GM18873 (cell line): ENCODE measurements around the gene PSD4.
"Not testable (repeated sequence)": the region's sequence is repeated elsewhere in the genome, so short reads cannot be mapped to it uniquely, and the experiment has no call there.

ENCODE experiments used
- ATAC-seq: cut with Tn5 transposase; IDR thresholded peaks from one replicate; pipeline ENCODE4 v1.9.1; 2021; ENCODE audit warnings: mild to moderate bottlenecking, moderate library complexity, moderate number of reproducible peaks; ENCODE audit not compliant: unreplicated experiment, low FRiP score

The PSD4 gene

GRCh38 chr2:113234721-113235346 is 61.1 kb downstream of the PSD4 start:
- ATAC-seq: no peak

- ATAC-seq: not testable (repeated sequence)
Observed at GRCh38 chr2:113235347-113236226, 61.8 kb downstream of the PSD4 start.

- no peak for ATAC-seq
Observed at GRCh38 chr2:113236367-113237159, 62.8 kb downstream of the PSD4 start.

DNA sequence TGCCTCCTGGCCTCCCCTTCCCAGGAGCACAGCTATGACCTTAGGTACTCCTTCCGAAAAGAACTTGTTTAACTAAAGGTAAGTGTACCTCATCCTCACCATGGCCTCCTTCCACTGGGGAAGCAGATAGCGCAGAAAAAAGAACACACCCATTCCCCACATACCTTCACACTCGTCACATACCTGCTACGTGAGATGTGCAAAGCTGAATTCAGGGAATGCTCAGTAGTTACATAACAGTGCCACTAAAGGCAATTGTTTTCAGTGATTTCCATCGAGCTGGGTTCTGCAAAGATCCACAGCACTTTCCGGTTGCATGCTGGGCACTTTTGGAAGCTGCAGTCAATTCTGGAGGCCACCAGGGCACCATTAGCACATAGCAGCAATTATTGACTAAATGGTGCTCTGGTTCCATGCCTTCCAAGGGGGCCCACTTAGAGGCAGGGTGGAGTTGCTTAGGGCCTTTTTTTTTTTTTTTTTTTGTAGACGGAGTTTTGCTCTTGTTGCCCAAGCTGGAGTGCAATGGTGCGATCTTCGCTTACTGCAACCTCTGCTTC is 63.9 kb downstream of the PSD4 start:
- no peak for ATAC-seq

DNA sequence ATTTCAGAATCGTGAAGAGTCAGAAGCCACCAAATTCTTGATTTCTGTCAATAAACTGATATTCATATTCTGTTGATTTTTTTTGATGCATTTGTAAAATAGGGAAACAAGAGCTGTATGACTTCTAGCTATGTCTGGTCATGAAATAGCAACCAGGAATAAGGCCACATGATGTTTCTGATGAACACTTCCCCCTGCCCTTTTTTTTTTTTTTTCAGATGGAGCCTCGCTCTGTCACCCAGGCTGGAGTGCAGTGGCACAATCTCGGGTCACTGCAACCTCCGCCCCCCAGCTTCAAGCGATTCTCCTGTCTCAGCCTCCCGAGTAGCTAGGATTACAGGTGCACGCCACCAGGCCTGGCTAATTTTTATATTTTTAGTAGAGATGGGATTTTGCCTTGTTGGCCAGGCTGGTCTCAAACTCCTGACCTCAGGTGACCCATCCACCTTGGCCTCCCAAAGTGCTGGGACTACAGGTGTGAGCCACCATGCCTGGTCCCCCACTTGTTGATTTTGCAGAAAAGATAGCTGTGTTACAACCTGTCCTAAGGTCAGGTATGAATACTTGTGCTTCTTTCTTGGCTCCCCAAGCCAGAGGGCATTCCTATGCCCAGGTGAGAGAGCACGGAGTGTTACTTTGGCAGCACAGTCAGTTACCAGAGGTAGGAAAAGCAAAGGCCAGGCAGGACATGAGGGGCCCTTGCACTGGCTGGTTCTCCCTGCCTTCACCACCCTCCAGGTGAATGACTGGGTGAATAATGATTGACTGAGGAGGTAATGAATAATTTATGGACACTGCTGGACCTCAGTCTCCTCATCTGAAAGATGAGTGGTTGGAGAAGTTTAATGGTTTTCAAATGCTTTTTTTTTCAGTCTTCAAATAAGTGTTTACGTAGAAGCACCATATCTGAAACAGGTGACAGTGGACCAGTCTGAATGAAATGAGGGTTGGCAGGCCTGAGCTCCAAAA is 65.4 kb downstream of the PSD4 start:
- no peak for ATAC-seq

DNA sequence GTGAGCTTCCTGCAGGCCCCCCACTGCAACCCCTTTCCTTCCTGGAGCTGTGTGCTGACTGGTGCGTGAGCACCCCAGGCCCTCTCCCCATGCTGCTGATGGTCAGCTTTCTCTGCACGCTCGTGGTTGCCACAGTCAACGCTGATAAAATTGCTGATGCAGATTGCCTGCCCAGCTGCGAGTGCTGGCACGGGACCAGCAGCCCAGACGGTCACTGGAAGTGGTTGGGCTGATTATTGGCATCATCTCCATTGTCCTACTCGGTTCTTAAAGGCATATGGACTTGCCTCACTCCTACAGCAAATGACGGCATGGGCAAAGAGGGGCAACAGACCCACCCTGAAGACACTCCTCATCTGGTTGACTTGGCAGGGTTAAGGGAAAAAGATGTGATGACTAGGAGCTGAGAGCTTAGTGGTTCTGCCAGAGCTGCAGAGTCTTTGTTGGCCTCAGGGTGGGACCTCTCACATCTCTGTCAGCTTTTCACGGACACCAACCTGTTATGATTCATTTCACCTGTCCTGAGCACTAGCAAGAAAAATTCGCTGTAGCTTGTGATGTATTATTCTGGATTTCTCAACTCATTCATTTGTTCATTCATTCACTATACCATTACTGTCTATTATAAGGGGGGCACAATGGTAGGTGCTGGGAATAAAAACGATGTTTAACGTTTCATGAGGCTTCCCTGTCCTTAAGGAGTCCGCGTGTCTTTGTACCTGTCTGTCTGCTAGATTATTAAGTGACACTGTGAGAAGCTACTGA is 66.6 kb downstream of the PSD4 start:
- ATAC-seq: no peak

DNA sequence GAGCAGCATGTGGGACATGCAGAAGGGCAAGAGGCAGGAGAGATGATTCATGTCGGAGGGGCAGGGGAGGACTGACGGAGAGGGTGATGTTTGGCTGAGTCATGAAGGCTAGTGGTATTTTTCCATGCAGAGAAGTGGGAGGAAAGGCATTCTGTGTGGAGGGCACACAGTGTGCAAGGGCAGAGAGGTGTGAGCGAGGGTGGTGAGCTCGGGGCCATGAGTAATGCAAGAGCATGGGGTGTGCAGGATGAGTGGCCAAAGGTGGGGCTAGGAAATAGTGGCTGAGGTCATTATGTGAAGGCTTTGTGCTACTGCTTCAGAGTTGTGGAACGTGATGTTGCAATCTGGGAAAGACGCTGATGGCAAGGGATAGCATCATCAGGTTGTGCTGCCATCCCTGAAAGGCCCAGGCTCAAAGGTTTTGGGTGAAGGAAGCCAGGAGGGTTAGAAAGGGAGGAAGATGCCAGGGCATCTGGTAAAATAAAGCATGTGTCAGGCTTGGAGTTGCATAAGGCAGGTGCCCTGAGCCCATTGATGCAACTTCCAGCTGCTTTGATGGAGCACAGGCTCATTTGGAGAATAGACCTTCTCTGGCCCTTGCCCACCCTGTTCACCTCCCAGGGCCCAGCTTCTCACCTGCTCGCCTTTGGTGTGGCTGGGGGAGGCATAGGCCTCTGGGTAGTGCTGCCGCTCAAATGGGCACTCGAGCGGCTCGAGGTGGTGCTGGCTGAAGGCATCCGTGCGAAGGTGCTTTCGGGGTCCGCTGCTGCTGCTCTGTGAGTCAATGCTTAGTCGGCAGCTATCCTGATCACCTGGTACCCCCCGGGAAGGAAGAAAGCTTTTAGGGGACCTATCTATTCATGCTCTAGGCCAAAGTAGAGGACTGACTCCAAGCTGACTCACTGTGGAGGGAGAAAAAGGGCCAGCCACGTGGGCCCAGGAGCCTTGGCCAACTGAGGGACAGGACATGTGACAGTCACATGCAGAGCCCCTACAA is 67.4 kb downstream of the PSD4 start:
- no peak for ATAC-seq

GRCh38 chr2:113242327-113242726 is 68.6 kb downstream of the PSD4 start:
- no peak for ATAC-seq

- ATAC-seq: no peak
Observed at GRCh38 chr2:113245276-113245711, 71.5 kb downstream of the PSD4 start.

DNA sequence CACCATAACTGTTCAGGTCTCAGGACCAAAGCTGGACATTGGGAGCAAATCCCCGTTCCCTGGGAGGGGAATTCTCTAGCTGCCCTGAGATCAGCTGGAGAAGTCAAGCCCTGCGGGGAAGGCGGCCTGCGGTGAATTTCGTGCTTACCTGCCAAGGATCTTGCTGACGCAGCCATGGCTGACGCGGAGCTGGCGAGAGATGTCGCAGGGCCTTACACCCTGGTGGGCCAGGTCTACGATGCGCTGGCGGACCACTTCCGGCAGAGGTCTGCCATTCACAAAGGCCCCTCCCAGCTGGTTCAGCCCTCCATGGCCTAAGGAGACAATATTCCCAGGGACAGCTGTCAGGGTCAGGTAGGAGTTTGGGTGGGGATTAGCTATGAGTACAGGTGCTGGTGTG is 72.8 kb downstream of the PSD4 start:
- no peak for ATAC-seq

- no peak for ATAC-seq
Observed at GRCh38 chr2:113248997-113249770, 75.4 kb downstream of the PSD4 start.

- no peak for ATAC-seq
Observed at GRCh38 chr2:113251118-113251517, 77.3 kb downstream of the PSD4 start.

GRCh38 chr2:113252047-113252590 is 78.3 kb downstream of the PSD4 start:
- no peak for ATAC-seq

- no peak for ATAC-seq
Observed at GRCh38 chr2:113253453-113253852, 79.7 kb downstream of the PSD4 start.

DNA sequence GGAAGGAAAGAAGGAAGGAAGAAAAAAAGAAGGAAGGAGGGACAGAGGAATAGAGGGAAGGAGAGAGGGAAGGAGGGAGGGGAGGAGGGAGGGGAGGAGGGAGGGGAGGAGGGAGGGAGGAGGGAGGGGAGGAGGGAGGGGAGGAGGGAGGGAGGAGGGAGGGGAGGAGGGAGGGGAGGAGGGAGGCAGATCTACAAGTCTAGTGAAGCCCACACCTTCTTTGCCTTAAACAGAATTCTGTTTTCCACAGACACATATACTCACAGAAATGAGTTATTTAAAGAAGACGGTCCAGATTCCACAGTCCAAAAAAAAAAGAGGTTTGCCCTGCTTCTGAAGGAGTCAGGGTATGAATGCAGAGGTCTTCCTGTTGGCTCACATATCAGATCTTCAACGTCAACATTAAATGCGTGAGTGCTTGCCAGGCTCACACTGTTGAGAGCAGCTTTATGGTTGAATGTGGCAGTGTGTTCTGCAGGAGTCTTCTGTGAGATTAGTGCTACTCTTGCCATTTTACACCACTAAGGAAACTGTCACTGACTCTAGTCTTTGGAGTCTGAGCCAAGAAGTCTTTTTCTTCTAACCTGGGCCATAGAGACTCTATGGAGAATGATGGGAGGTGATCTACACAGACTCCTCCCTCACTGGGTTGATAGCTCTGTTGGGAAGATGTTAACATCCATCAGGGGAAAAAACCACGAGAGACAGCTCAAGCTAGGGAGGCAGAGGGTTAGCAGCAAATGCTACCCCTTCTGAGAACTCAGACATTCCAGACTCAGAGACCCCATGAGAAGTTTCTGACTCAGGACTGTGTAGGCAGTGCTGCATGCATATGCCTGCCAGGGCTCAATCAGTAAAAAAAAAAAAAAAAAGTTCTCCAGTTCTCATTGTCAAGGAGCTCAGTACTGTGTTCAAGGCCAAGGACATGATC is 81.6 kb downstream of the PSD4 start:
- ATAC-seq: no peak
